ENCODE measurements around the gene SCAF1. TPM values are rescaled to one million over a fixed set of nuclear protein-coding genes. Genes with fewer than 3 reads are reported as not detected.

Gene SCAF1
- total RNA-seq, 1 experiment from 2014 or later = 103 TPM

GRCh38 chr19:49691243-49692146 is 49.5 kb downstream of the SCAF1 start (continued):
- TF ChIP-seq, protein P1, sequence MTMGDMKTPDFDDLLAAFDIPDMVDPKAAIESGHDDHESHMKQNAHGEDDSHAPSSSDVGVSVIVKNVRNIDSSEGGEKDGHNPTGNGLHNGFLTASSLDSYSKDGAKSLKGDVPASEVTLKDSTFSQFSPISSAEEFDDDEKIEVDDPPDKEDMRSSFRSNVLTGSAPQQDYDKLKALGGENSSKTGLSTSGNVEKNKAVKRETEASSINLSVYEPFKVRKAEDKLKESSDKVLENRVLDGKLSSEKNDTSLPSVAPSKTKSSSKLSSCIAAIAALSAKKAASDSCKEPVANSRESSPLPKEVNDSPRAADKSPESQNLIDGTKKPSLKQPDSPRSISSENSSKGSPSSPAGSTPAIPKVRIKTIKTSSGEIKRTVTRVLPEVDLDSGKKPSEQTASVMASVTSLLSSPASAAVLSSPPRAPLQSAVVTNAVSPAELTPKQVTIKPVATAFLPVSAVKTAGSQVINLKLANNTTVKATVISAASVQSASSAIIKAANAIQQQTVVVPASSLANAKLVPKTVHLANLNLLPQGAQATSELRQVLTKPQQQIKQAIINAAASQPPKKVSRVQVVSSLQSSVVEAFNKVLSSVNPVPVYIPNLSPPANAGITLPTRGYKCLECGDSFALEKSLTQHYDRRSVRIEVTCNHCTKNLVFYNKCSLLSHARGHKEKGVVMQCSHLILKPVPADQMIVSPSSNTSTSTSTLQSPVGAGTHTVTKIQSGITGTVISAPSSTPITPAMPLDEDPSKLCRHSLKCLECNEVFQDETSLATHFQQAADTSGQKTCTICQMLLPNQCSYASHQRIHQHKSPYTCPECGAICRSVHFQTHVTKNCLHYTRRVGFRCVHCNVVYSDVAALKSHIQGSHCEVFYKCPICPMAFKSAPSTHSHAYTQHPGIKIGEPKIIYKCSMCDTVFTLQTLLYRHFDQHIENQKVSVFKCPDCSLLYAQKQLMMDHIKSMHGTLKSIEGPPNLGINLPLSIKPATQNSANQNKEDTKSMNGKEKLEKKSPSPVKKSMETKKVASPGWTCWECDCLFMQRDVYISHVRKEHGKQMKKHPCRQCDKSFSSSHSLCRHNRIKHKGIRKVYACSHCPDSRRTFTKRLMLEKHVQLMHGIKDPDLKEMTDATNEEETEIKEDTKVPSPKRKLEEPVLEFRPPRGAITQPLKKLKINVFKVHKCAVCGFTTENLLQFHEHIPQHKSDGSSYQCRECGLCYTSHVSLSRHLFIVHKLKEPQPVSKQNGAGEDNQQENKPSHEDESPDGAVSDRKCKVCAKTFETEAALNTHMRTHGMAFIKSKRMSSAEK (CRISPR knock-in tag; IDR thresholded peaks at IDR 0.05; ENCODE audit: borderline replicate concordance) = 0 out of 2 replicates have a peak, but pooled peaks have one; percentile 77
- TF ChIP-seq, protein P2, sequence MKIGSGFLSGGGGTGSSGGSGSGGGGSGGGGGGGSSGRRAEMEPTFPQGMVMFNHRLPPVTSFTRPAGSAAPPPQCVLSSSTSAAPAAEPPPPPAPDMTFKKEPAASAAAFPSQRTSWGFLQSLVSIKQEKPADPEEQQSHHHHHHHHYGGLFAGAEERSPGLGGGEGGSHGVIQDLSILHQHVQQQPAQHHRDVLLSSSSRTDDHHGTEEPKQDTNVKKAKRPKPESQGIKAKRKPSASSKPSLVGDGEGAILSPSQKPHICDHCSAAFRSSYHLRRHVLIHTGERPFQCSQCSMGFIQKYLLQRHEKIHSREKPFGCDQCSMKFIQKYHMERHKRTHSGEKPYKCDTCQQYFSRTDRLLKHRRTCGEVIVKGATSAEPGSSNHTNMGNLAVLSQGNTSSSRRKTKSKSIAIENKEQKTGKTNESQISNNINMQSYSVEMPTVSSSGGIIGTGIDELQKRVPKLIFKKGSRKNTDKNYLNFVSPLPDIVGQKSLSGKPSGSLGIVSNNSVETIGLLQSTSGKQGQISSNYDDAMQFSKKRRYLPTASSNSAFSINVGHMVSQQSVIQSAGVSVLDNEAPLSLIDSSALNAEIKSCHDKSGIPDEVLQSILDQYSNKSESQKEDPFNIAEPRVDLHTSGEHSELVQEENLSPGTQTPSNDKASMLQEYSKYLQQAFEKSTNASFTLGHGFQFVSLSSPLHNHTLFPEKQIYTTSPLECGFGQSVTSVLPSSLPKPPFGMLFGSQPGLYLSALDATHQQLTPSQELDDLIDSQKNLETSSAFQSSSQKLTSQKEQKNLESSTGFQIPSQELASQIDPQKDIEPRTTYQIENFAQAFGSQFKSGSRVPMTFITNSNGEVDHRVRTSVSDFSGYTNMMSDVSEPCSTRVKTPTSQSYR (CRISPR knock-in tag; IDR thresholded peaks at IDR 0.05) = peak; percentile 92
- TF ChIP-seq MAX (CRISPR knock-in tag; IDR thresholded peaks at IDR 0.05) = peak; percentile 69; the same call in 1 of the 2 replicates
- no peak for TF ChIP-seq JAZF1 (CRISPR knock-in tag; IDR thresholded peaks at IDR 0.05)

- peaks cover 27% of the 10 kb centered on the region for H3K36me3 Mint-ChIP-seq
- DNase-seq (ENCODE audit: low spot score) = no peak
- POLR2A ChIA-PET = interaction anchor here (1.6 to 5.9 kb wide), 2 partner anchors 16 to 99 kb away, joined by 6 to 38 read pairs; partner anchors contain the start of gene PRMT1
- H3K27me3 Mint-ChIP-seq (ENCODE audit: low read depth) = no peaks in the 10 kb centered on the region
- peaks cover 32% of the 10 kb centered on the region for H3K4me1 Mint-ChIP-seq
- peaks cover 3% of the 10 kb centered on the region for H3K9me3 Mint-ChIP-seq
- no peak for ATAC-seq
- CTCF ChIA-PET = interaction anchor here (1.3 to 2.0 kb wide), 4 partner anchors 8 to 99 kb away, joined by 3 to 12 read pairs (median 6); partner anchors contain the start of gene RRAS
- TF ChIP-seq, protein P3, sequence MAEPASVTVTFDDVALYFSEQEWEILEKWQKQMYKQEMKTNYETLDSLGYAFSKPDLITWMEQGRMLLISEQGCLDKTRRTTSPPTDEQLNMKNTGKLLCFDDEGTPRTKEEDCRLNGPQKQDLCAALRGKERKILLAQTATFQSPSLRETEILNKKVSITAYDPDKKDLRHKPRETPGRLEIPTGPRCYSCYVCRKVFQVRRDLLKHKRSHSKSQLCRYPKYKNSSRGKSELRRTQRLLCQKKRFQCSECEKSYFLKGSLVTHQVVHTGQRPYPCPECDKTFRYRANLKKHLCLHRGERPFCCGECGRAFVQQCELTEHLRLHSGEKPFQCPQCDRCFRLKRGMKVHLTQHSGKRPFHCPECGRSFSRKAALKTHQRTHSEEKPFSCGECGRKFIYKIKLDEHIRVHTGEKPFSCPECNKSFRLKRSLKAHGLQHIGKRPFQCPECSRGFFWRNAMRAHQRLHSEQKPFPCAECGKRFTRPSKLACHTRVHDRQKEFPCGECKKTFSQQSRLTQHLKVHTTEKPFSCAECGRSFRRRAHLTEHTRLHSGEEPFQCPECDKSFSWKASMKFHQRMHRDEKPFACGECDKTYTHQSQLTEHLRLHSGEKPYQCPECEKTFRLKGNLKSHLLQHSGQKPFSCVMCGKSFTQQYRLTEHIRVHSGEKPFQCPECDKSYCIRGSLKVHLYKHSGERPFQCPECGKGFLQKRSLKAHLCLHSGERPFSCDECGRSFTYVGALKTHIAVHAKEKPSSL (CRISPR knock-in tag; conservative IDR thresholded peaks at IDR 0.05) = no peak
- no peak for TF ChIP-seq CBFB (CRISPR knock-in tag; IDR thresholded peaks at IDR 0.05; ENCODE audit: low read depth)
- no peak for TF ChIP-seq NFE2L1 (CRISPR knock-in tag; IDR thresholded peaks at IDR 0.05)
- no peak overlapping the region for H3K27ac Mint-ChIP-seq
- peak overlapping the region; percentile 93 for H3K4me3 Mint-ChIP-seq
Measured at GRCh38 chr19:49692147-49692506, 50.1 kb downstream of the SCAF1 start.

GRCh38 chr19:49696115-49696514 is 54.1 kb downstream of the SCAF1 start:
- Mint-ChIP-seq H3K27me3 (ENCODE audit: low read depth) (no peaks in the 10 kb centered on the region), H3K36me3 (peaks cover 28% of the 10 kb centered on the region), H3K4me3 (no peak overlapping the region), H3K4me1 (peaks cover 11% of the 10 kb centered on the region; the same call in 1 of the 2 replicates), H3K9me3 (peaks cover 3% of the 10 kb centered on the region), H3K27ac (no peak overlapping the region)
- ATAC-seq = no peak
- no peak for DNase-seq (ENCODE audit: low spot score)
- CTCF ChIA-PET = interaction anchor here (0.6 to 1.4 kb wide), 4 partner anchors 12 to 134 kb away, joined by 3 to 4 read pairs (median 4); no protein-coding TSS in a partner anchor
- POLR2A ChIA-PET = no interaction called here
- no peak for TF ChIP-seq SMAD4 (CRISPR knock-in tag; IDR thresholded peaks at IDR 0.05)
- no peak for TF ChIP-seq ATF2 (CRISPR knock-in tag; IDR thresholded peaks at IDR 0.05; ENCODE audit: borderline replicate concordance, low read depth)
